Measurements from ENCODE around the gene DYNLRB2.

DNA sequence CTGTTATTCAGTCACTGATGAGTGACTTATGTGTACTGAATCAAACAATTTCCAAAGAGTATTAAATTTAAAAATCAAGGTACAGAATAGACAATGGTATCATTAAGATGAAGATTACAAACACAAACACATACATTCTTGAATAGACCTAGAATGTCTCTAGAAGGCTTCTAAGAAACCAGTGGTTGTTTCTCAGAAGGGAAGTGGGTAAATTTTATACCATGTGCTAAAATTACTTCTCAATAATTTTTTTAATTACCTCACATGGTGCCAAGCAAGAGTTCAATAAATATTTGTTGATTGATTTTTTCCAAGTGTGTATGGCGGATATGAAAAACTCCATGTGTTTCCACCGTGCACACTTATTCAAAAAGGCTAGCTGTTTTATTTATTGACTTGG, 6.4 kb downstream of the DYNLRB2 start:
- TF ChIP-seq, protein P1, sequence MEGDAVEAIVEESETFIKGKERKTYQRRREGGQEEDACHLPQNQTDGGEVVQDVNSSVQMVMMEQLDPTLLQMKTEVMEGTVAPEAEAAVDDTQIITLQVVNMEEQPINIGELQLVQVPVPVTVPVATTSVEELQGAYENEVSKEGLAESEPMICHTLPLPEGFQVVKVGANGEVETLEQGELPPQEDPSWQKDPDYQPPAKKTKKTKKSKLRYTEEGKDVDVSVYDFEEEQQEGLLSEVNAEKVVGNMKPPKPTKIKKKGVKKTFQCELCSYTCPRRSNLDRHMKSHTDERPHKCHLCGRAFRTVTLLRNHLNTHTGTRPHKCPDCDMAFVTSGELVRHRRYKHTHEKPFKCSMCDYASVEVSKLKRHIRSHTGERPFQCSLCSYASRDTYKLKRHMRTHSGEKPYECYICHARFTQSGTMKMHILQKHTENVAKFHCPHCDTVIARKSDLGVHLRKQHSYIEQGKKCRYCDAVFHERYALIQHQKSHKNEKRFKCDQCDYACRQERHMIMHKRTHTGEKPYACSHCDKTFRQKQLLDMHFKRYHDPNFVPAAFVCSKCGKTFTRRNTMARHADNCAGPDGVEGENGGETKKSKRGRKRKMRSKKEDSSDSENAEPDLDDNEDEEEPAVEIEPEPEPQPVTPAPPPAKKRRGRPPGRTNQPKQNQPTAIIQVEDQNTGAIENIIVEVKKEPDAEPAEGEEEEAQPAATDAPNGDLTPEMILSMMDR (IDR thresholded peaks at IDR 0.05): no peak
- no peak for TF ChIP-seq POLR2A (IDR thresholded peaks at IDR 0.05)
- TF ChIP-seq POLR2AphosphoS5 (IDR thresholded peaks at IDR 0.05): no peak
